K562 (cell line): ENCODE measurements around the gene RALGPS1. TPM values are rescaled to one million over a fixed set of nuclear protein-coding genes. Genes with fewer than 3 reads are reported as not detected.

Source experiments
- ATAC-seq: fragments of 200-7000 bp; cut with Tn5 transposase; 3 replicates; pipeline ENCODE4 v1.9.1; 2020; ENCODE audit warnings: moderate library complexity
- BruUV-seq: library from RNA; stranded (reverse); fragments of 400-500 nt; replicated peaks from 2 replicates; lab custom pipeline; 2021; lab: Mats Ljungman, UMichigan
- CTCF ChIA-PET: fragments of 300-600 bp; formaldehyde crosslinking; extraction: SDS; loops from one replicate; lab custom pipeline; 2021; ENCODE audit warnings: low intra/inter-chr PET ratio; lab: Yijun Ruan, JAX
- POLR2A ChIA-PET: fragments of 300-600, 350-650 bp; sonication (Branson Sonifier 250); formaldehyde crosslinking; extraction: SDS; loops from one replicate; lab custom pipeline; 2021; ENCODE audit warnings: antibody characterized with exemption, inconsistent platforms; lab: Yijun Ruan, JAX
- DNase-seq, 4 experiments: peaks; one replicate each; pipeline versions ENCODE4 v3.0.0 to v3.0.0-alpha.2; 2011 to 2018; ENCODE audit warnings: low spot score in 3 of 4, mixed read lengths in 3 of 4; ENCODE audit errors: extremely low read depth in 1 of 4
- FAIRE-seq: peaks from 2 replicates; lab custom pipeline; 2011; peaks lifted over from hg19 to GRCh38; lab: Jason Lieb, UNC
- H2AFZ ChIP-seq: 2 replicates; pipeline ENCODE4 v1.6.0; 2011; ENCODE audit warnings: low read depth, low read length, control low read depth, inconsistent platforms
- H3K27ac ChIP-seq: fragments of 200-600 bp; 3 replicates; pipeline ENCODE4 v1.8.0; 2011; ENCODE audit warnings: low read depth, mild to moderate bottlenecking, control low read depth, inconsistent platforms, low read length, moderate library complexity, mixed read lengths; ENCODE audit errors: extremely low read depth
- H3K27me3 ChIP-seq, 2 experiments: fragments of 300-600 bp in 1 of 2; 2 replicates in 1 of 2; 3 replicates in 1 of 2; pipeline versions ENCODE4 v1.6.0 to v1.8.0; 2011; ENCODE audit warnings: inconsistent platforms in 2 of 2, low read length in 2 of 2, mild to moderate bottlenecking in 1 of 2, mixed read lengths in 1 of 2, moderate library complexity in 1 of 2; ENCODE audit not compliant: control insufficient read depth in 2 of 2, insufficient read depth in 2 of 2
- H3K36me3 ChIP-seq: fragments of 300-600 bp; 3 replicates; pipeline ENCODE4 v1.8.0; 2011; ENCODE audit warnings: mild to moderate bottlenecking, low read length, inconsistent platforms; ENCODE audit not compliant: control insufficient read depth, insufficient read depth
- H3K4me1 ChIP-seq, 2 experiments: fragments of 200-600 bp in 1 of 2; replicated peaks in 1 of 2; 2 replicates in 1 of 2; 3 replicates in 1 of 2; pipeline versions ENCODE4 v1.5.1 to v1.8.0; 2011; ENCODE audit warnings: inconsistent platforms in 2 of 2, low read length in 2 of 2, mild to moderate bottlenecking in 1 of 2, mixed read lengths in 1 of 2, moderate library complexity in 1 of 2; ENCODE audit not compliant: control insufficient read depth in 2 of 2, insufficient read depth in 2 of 2
- H3K4me2 ChIP-seq: 2 replicates; pipeline ENCODE4 v1.6.1; 2011; ENCODE audit warnings: low read length, control low read depth, inconsistent platforms, mixed read lengths; ENCODE audit not compliant: insufficient read depth
- H3K4me3 ChIP-seq: fragments of 200-600 bp; sonication (generic), shearing (Covaris generic); 2 replicates; pipeline ENCODE4 v1.5.1; 2016; ENCODE audit warnings: control low read depth, inconsistent platforms
- H3K79me2 ChIP-seq: fragments of 200-600 bp; 3 replicates; pipeline ENCODE4 v1.8.0; 2011; ENCODE audit warnings: low read length, inconsistent platforms; ENCODE audit not compliant: control insufficient read depth, insufficient read depth
- H3K9ac ChIP-seq, 2 experiments: 2 replicates each; pipeline versions ENCODE4 v1.6.0 to v1.6.1; 2011; ENCODE audit warnings: low read depth in 2 of 2, low read length in 2 of 2, control low read depth in 1 of 2, inconsistent platforms in 1 of 2, mild to moderate bottlenecking in 1 of 2, mixed read lengths in 1 of 2; ENCODE audit not compliant: insufficient read depth in 1 of 2
- H3K9me1 ChIP-seq: one replicate; pipeline ENCODE4 v1.6.0; 2011; ENCODE audit warnings: inconsistent platforms, mild to moderate bottlenecking, low read length, moderate library complexity; ENCODE audit not compliant: control insufficient read depth, insufficient read depth
- H3K9me3 ChIP-seq: replicated peaks from 2 replicates; pipeline ENCODE4 v1.5.1; 2011; ENCODE audit warnings: low read depth, low read length, inconsistent platforms; ENCODE audit not compliant: control insufficient read depth, insufficient read depth
- H4K20me1 ChIP-seq: replicated peaks from 2 replicates; pipeline ENCODE4 v1.6.1; 2011; ENCODE audit warnings: low read length, inconsistent platforms, mixed read lengths; ENCODE audit not compliant: control insufficient read depth, insufficient read depth
- ARID2 ChIP-seq: fragments of 450-650 bp; IDR thresholded peaks from 2 replicates; pipeline ENCODE4 v1.6.1; 2017; ENCODE audit warnings: antibody characterized with exemption, mild to moderate bottlenecking
- CTBP1 ChIP-seq: fragments of 450-650 bp; IDR thresholded peaks from 2 replicates; pipeline ENCODE4 v1.6.1; 2016; ENCODE audit warnings: borderline replicate concordance
- DNMT1 ChIP-seq: fragments of 450-650 bp; IDR thresholded peaks from 2 replicates; pipeline ENCODE4 v1.6.1; 2016; ENCODE audit warnings: antibody characterized with exemption, mild to moderate bottlenecking
- FOS ChIP-seq: IDR thresholded peaks from 3 replicates; pipeline ENCODE4 v1.6.1; 2011; ENCODE audit not compliant: insufficient read length; ENCODE audit errors: extremely low read depth
- GABPB2 ChIP-seq: fragments of 250-450 bp; sonication (Bioruptor Pico); conservative IDR thresholded peaks from 2 replicates; pipeline ENCODE4 v1.5.1; 2021; ENCODE audit warnings: mild to moderate bottlenecking
- GTF2B ChIP-seq: IDR thresholded peaks from 2 replicates; pipeline ENCODE4 v1.6.1; 2011; ENCODE audit not compliant: insufficient read length; ENCODE audit errors: extremely low read depth
- MEF2A ChIP-seq: IDR thresholded peaks from 2 replicates; pipeline ENCODE4 v1.6.1; 2011; ENCODE audit warnings: low read depth, mild to moderate bottlenecking, low read length, moderate library complexity; ENCODE audit not compliant: control insufficient read depth
- UBTF ChIP-seq, 2 experiments: IDR thresholded peaks; 2 replicates each; pipeline ENCODE4 v1.6.1; 2012; ENCODE audit warnings: improper control_type of control experiment in 2 of 2, low read depth in 2 of 2, low read length in 2 of 2, borderline replicate concordance in 1 of 2
- ZNF696 ChIP-seq: fragments of 250-450 bp; sonication (Bioruptor Pico); conservative IDR thresholded peaks from 2 replicates; pipeline ENCODE4 v1.4.0; 2020; ENCODE audit warnings: mild to moderate bottlenecking, moderate library complexity
- WGBS: fragments of 100-300 bp; shearing (Covaris generic); methylation state at CpG from one replicate; pipeline ENCODE4 v1.1.6; 2016; ENCODE audit warnings: low coverage, mixed read lengths; ENCODE audit not compliant: insufficient coverage; ENCODE audit errors: missing lambda C conversion rate; 5-methylcytosine and 5-hydroxymethylcytosine counted together
- in situ Hi-C: fragments of 300-500 bp; cut with MboI; formaldehyde crosslinking; loops from 4 replicates; pipeline ENCODE4 v1.15.0; 2018; ENCODE audit warnings: inconsistent platforms, mixed read lengths
- intact Hi-C: fragments of 100-400 bp; cut with micrococcal nuclease; formaldehyde crosslinking; loops from 2 replicates; pipeline ENCODE4 v1.14.2; 2022
- polyA plus RNA-seq, 8 experiments: library from polyadenylated mRNA; depleted of rRNA in 4 of 8; stranded (reverse) in 5 of 8; unstranded in 3 of 8; fragments of >200 nt; fragmentation: Nextera tagmentation in 2 of 8; fragmentation: Illumina TruSeq in 1 of 8; extraction: Ambion mirVana in 2 of 8; extraction: Trizol in 1 of 8; gene quantifications; 2 replicates each; pipeline versions ENCODE4 v1.2.1 to v1.2.3, GENCODE V29; 2011 to 2014; ENCODE audit warnings: inconsistent platforms in 1 of 8, missing spikeins in 1 of 8
- total RNA-seq, 7 experiments: library from RNA; depleted of rRNA in 6 of 7; stranded (reverse); fragments of >200 nt in 6 of 7; fragmentation: Illumina TruSeq in 2 of 7; extraction: Trizol in 2 of 7; gene quantifications; 2 replicates each; pipeline versions ENCODE4 v1.2.1 to v1.2.3, GENCODE V29; 2011 to 2021; ENCODE audit warnings: low replicate concordance in 1 of 7

The RALGPS1 gene
- total and polyA plus RNA-seq, 9 of the 15 experiments (the other 6 are each of a cell fraction or from before 2014, with no cell fraction given): 0.04 to 2.6 (median 1.5) TPM

- peaks cover 2% of the 10 kb centered on the region; the same call in 1 of the 2 replicates for H4K20me1 ChIP-seq
- no peaks in the 10 kb centered on the region for H3K36me3 ChIP-seq
- no peaks in the 10 kb centered on the region; a peak in 1 of 5 replicates for H3K4me1 ChIP-seq
- POLR2A ChIA-PET: no interaction called here
- in situ Hi-C loops (no loop called here), intact Hi-C loops (no loop called here)
- FAIRE-seq (no peak), DNase-seq (no peak), ATAC-seq (no peak)
- no peak overlapping the region for H3K9ac ChIP-seq
- no peaks in the 10 kb centered on the region for H3K9me1 ChIP-seq
- CTCF ChIA-PET: no interaction called here
- no peak overlapping the region for H2AFZ ChIP-seq
- H3K9me3 ChIP-seq: no peaks in the 10 kb centered on the region
- H3K4me2 ChIP-seq: no peak overlapping the region
- H3K4me3 ChIP-seq: no peak overlapping the region
- H3K27ac ChIP-seq: no peak overlapping the region
- H3K79me2 ChIP-seq: no peaks in the 10 kb centered on the region
- 6% methylated on average over 5 of the region's 7 CpGs for WGBS
- H3K27me3 ChIP-seq: peaks cover 14 to 29% of the 10 kb centered on the region in 2 experiments; a peak in 4 of 5 replicates
- TF ChIP-seq UBTF (IDR thresholded peaks at IDR 0.05; ENCODE audit: borderline replicate concordance in 1 of 2, low read depth in 2 of 2, low read length in 2 of 2): no peak
- no peak for TF ChIP-seq GTF2B
- TF ChIP-seq ZNF696 (CRISPR knock-in tag): no peak
- no peak for TF ChIP-seq FOS
- no peak for TF ChIP-seq ARID2
- no peak for TF ChIP-seq DNMT1
- TF ChIP-seq MEF2A: no peak
- no peak for TF ChIP-seq CTBP1
- TF ChIP-seq GABPB2 (CRISPR knock-in tag): no peak
- no TSS peak for BruUV-seq
Observed at GRCh38 chr9:127098916-127099553, 184.5 kb downstream of the RALGPS1 start.
